ENCODE data around the gene ITGA1. TPM values are rescaled to one million over a fixed set of nuclear protein-coding genes. Genes with fewer than 3 reads are reported as not detected.

The ITGA1 gene
- total and polyA plus RNA-seq, 2 of the 8 experiments (the other 6 are each of a cell fraction or from before 2014, with no cell fraction given), result 2.3 to 9.0 TPM

DNA sequence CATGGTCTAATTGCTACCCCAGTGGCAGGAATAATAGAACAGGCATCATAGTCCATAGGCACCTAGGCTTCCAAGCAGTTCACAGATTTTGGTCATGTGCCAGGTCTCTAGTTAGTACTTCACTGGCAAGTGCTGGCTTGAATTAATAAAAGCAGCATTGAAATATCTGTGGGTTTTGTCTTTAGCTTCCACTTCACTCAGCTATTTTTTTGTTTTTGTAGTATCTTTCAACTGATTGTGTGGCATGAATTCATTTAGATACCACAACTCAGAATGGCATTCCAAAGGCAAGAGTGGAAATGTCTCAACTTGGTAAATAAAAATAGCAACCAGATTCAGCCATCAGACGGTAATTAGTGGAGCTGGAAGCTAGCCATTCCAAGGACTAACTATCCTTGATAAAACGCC is 173.6 kb downstream of the ITGA1 start:
- H3K79me1 ChIP-seq (ENCODE audit: low read depth, low read length), result no peaks in the 10 kb centered on the region
- no peak overlapping the region for H3K9ac ChIP-seq (replicated peaks in 1 of 4; ENCODE audit: extremely low read depth in 1 of 4, low read depth in 3 of 4, low read length in 3 of 4)
- POLR2A ChIA-PET (ENCODE audit: partially characterized antibody), result no interaction called here
- no peak overlapping the region for H2BK12ac ChIP-seq (ENCODE audit: low read depth, low read length)
- WGBS, 2 experiments (ENCODE audit: extremely low coverage in 1 of 2, insufficient coverage in 1 of 2, insufficient read length in 1 of 2, insufficient replicate concordance in 2 of 2, low coverage in 1 of 2, low lambda C conversion rate in 2 of 2, missing lambda C conversion rate in 1 of 2), result 86% methylated on average over 2 of the region's 2 CpGs; no CpG with 5 or more reads in 1 of the 2 experiments
- no peaks in the 10 kb centered on the region; a peak in 1 of 7 replicates for H3K4me1 ChIP-seq (replicated peaks in 1 of 4; ENCODE audit: control insufficient read depth in 3 of 4, insufficient read depth in 4 of 4, low read length in 3 of 4)
- no peak overlapping the region for H3K4ac ChIP-seq (replicated peaks; ENCODE audit: insufficient read length, low read depth, low read length)
- H4K20me1 ChIP-seq (replicated peaks in 1 of 2; ENCODE audit: control insufficient read depth in 1 of 2, insufficient read depth in 2 of 2, low read length in 2 of 2), result no peaks in the 10 kb centered on the region
- no peak overlapping the region for H3K27ac ChIP-seq (ENCODE audit: low read depth, low read length)
- H3K27me3 ChIP-seq (replicated peaks in 1 of 4; ENCODE audit: control insufficient read depth in 3 of 4, extremely low read depth in 1 of 4, insufficient read depth in 3 of 4, low read length in 3 of 4), result no peaks in the 10 kb centered on the region
- no peaks in the 10 kb centered on the region for H3K9me3 ChIP-seq (ENCODE audit: insufficient read depth in 2 of 2, low read depth in 1 of 2, low read length in 1 of 2)
- no peak overlapping the region for H4K5ac ChIP-seq (ENCODE audit: insufficient read length, low read depth, low read length)
- CTCF ChIA-PET (ENCODE audit: partially characterized antibody), result interaction anchor here (1.1 to 4.2 kb wide), 2 partner anchors 12 to 35 kb away, joined by 3 to 24 read pairs; no protein-coding TSS in a partner anchor
- no peak overlapping the region; the same call in 1 of the 2 replicates for H2AFZ ChIP-seq (ENCODE audit: low read length)
- no peak overlapping the region for H3K14ac ChIP-seq (ENCODE audit: insufficient read length)
- H3K23ac ChIP-seq (ENCODE audit: insufficient read length), result no peak overlapping the region
- TF ChIP-seq SUZ12 (IDR thresholded peaks at IDR 0.05; ENCODE audit: low read length) (no peak), KDM4A (IDR thresholded peaks at IDR 0.05; ENCODE audit: low read depth, low read length, severe bottlenecking) (no peak)
- TF ChIP-seq, protein P1, sequence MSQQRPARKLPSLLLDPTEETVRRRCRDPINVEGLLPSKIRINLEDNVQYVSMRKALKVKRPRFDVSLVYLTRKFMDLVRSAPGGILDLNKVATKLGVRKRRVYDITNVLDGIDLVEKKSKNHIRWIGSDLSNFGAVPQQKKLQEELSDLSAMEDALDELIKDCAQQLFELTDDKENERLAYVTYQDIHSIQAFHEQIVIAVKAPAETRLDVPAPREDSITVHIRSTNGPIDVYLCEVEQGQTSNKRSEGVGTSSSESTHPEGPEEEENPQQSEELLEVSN (IDR thresholded peaks at IDR 0.05), result no peak
- H3K36me3 ChIP-seq (ENCODE audit: control insufficient read depth in 2 of 4, insufficient read depth in 4 of 4, low read length in 3 of 4), result no peaks in the 10 kb centered on the region
- no peaks in the 10 kb centered on the region for H3K79me2 ChIP-seq (ENCODE audit: control insufficient read depth in 1 of 2, insufficient read depth in 2 of 2, low read length in 2 of 2)
- H3K4me2 ChIP-seq (ENCODE audit: insufficient read depth in 1 of 2, low read depth in 2 of 2, low read length in 2 of 2), result no peak overlapping the region
- no peak for DNase-seq (ENCODE audit: low read depth in 1 of 2, low spot score in 2 of 2)
- no peak overlapping the region for H4K8ac ChIP-seq (ENCODE audit: extremely low read depth, insufficient read depth, low read length)
- FAIRE-seq, result no peak
- H2BK20ac ChIP-seq (ENCODE audit: low read length), result no peak overlapping the region
- H2BK5ac ChIP-seq (ENCODE audit: low read depth, low read length), result no peak overlapping the region
- no peak overlapping the region for H3K18ac ChIP-seq (ENCODE audit: extremely low read depth, low read length)
- no peak overlapping the region for H2BK15ac ChIP-seq (ENCODE audit: low read length)
- H3K23me2 ChIP-seq (ENCODE audit: low read depth, low read length), result no peaks in the 10 kb centered on the region
- no peak overlapping the region for H3K4me3 ChIP-seq (ENCODE audit: extremely low read depth in 1 of 4, insufficient read depth in 2 of 4, low read depth in 3 of 4, low read length in 4 of 4)
- H4K91ac ChIP-seq (replicated peaks; ENCODE audit: insufficient read length, low read length), result no peak overlapping the region
- H2BK120ac ChIP-seq (replicated peaks; ENCODE audit: low read depth, low read length), result no peak overlapping the region
- H3K56ac ChIP-seq (replicated peaks; ENCODE audit: insufficient read length, low read depth, low read length), result no peak overlapping the region
- H2AK5ac ChIP-seq (ENCODE audit: low read depth, low read length), result no peak overlapping the region
